Fibroblast of skin of left biceps (primary cell): ENCODE measurements around the gene P2RY1.

Source experiments
- DNase-seq, 2 experiments: peaks; one replicate each; pipeline ENCODE4 v3.0.0-alpha.2; 2013; ENCODE audit warnings: low read depth in 2 of 2

P2RY1 gene

GRCh38 chr3:152834776-152835600 lies at the start of gene P2RY1:
Gene P2RY1 (plus strand): TSS chr3:152835131. CDS start chr3:152835783, 652 bp downstream.
- DNase-seq = no peak

GRCh38 chr3:152786977-152787681 lies 47.8 kb upstream of the P2RY1 start:
- DNase-seq = no peak

GRCh38 chr3:152790651-152791387 lies 44.1 kb upstream of the P2RY1 start:
- no peak for DNase-seq

GRCh38 chr3:152793969-152794368 lies 41.0 kb upstream of the P2RY1 start:
- no peak for DNase-seq

- DNase-seq = no peak
These were observed 37.0 kb upstream of the P2RY1 start for GRCh38 chr3:152797751-152798432.

- no peak for DNase-seq
These were observed 22.8 kb upstream of the P2RY1 start for GRCh38 chr3:152811974-152812760.

GRCh38 chr3:152817400-152817799 lies 17.5 kb upstream of the P2RY1 start:
- no peak for DNase-seq

GRCh38 chr3:152818027-152818426 lies 16.9 kb upstream of the P2RY1 start:
- DNase-seq = no peak

- DNase-seq = no peak
These were observed 11.8 kb upstream of the P2RY1 start for GRCh38 chr3:152823173-152823572.

- DNase-seq = no peak
These were observed 11.2 kb upstream of the P2RY1 start for GRCh38 chr3:152823781-152824180.

- no peak for DNase-seq
These were observed 9.4 kb upstream of the P2RY1 start for GRCh38 chr3:152825566-152825965.

- DNase-seq = no peak
These were observed 8.5 kb upstream of the P2RY1 start for GRCh38 chr3:152826476-152826875.

- DNase-seq = no peak
These were observed 7.6 kb upstream of the P2RY1 start for GRCh38 chr3:152827313-152827712.

GRCh38 chr3:152828075-152828840 lies 6.7 kb upstream of the P2RY1 start:
- DNase-seq = no peak

GRCh38 chr3:152830245-152830644 lies 4.7 kb upstream of the P2RY1 start:
- DNase-seq = no peak

- DNase-seq = no peak
These were observed 2.9 kb upstream of the P2RY1 start for GRCh38 chr3:152832046-152832445.

GRCh38 chr3:152833089-152833488 lies 1.8 kb upstream of the P2RY1 start:
- DNase-seq = no peak

GRCh38 chr3:152834191-152834775 lies 648 bp upstream of the P2RY1 start:
- DNase-seq = no peak

GRCh38 chr3:152835601-152836102 lies 721 bp downstream of the P2RY1 start:
- DNase-seq = no peak

GRCh38 chr3:152836269-152836668 lies 1.3 kb downstream of the P2RY1 start:
- DNase-seq = no peak
